Liver (tissue), 9 donors: Measurements from ENCODE around the gene TOX2. TPM values are rescaled to one million over a fixed set of nuclear protein-coding genes. Genes with fewer than 3 reads are reported as not detected.

Experiments
- DNase-seq: peaks from one replicate; pipeline ENCODE4 v3.0.0-alpha.2; 2017; ENCODE audit warnings: low spot score
- H3K27ac ChIP-seq, 2 donors: one replicate each; pipeline ENCODE4 v1.7.0; 2013; ENCODE audit warnings: inconsistent platforms in 2 of 2, low read length in 2 of 2, control low read depth in 1 of 2, low read depth in 1 of 2, mild to moderate bottlenecking in 1 of 2
- H3K27me3 ChIP-seq, 4 donors: one replicate each; pipeline versions ENCODE4 v1.6.1 to v1.7.0; 2013; ENCODE audit warnings: low read length in 3 of 4, inconsistent platforms in 1 of 4, mild to moderate bottlenecking in 1 of 4, moderate library complexity in 1 of 4; ENCODE audit not compliant: control insufficient read depth in 4 of 4, insufficient read depth in 4 of 4
- H3K36me3 ChIP-seq, 4 donors: one replicate each; pipeline versions ENCODE4 v1.6.1 to v1.7.0; 2013; ENCODE audit warnings: low read length in 3 of 4, mild to moderate bottlenecking in 3 of 4, low read depth in 1 of 4, moderate library complexity in 1 of 4; ENCODE audit not compliant: control insufficient read depth in 4 of 4, insufficient read depth in 3 of 4
- H3K4me1 ChIP-seq, 4 donors: one replicate each; pipeline versions ENCODE4 v1.6.1 to v1.7.0; 2013; ENCODE audit warnings: low read length in 3 of 4, mild to moderate bottlenecking in 3 of 4, moderate library complexity in 1 of 4; ENCODE audit not compliant: control insufficient read depth in 4 of 4, insufficient read depth in 4 of 4
- H3K4me3 ChIP-seq, 3 donors: one replicate each; pipeline versions ENCODE4 v1.6.1 to v1.7.0; 2013; ENCODE audit warnings: low read length in 3 of 3, control low read depth in 1 of 3, low read depth in 1 of 3, mild to moderate bottlenecking in 1 of 3
- H3K9ac ChIP-seq, 2 donors: one replicate each; pipeline ENCODE4 v1.7.0; 2013; ENCODE audit warnings: low read length in 2 of 2, mild to moderate bottlenecking in 2 of 2, moderate library complexity in 2 of 2, control low read depth in 1 of 2, low read depth in 1 of 2
- H3K9me3 ChIP-seq, 4 donors: one replicate each; pipeline versions ENCODE4 v1.6.1 to v1.7.0; 2013; ENCODE audit warnings: low read length in 3 of 4; ENCODE audit not compliant: control insufficient read depth in 4 of 4
- CTCF ChIP-seq: fragments of 150-350 bp; IDR thresholded peaks from 2 replicates; pipeline ENCODE4 v1.5.1; 2017; ENCODE audit warnings: improper control_type of control experiment, low read depth, low read length; ENCODE audit not compliant: missing input control
- EGR1 ChIP-seq, 2 donors: IDR thresholded peaks; 2 replicates each; pipeline ENCODE4 v1.6.1; 2016 to 2018; ENCODE audit warnings: antibody characterized with exemption in 2 of 2, low read depth in 2 of 2
- FOXA1 ChIP-seq: IDR thresholded peaks from 2 replicates; pipeline ENCODE4 v1.6.1; 2016; ENCODE audit warnings: antibody characterized with exemption
- FOXA2 ChIP-seq: IDR thresholded peaks from 2 replicates; pipeline ENCODE4 v1.6.1; 2016; ENCODE audit warnings: antibody characterized with exemption
- GABPA ChIP-seq, 2 donors: IDR thresholded peaks in 1 of 2; conservative IDR thresholded peaks in 1 of 2; 2 replicates each; pipeline ENCODE4 v1.6.1; 2016; ENCODE audit warnings: antibody characterized with exemption in 2 of 2, mild to moderate bottlenecking in 1 of 2, moderate library complexity in 1 of 2
- HNF4A ChIP-seq, 2 donors: conservative IDR thresholded peaks; 2 replicates each; pipeline ENCODE4 v1.6.1; 2016; ENCODE audit warnings: antibody characterized with exemption in 2 of 2, mild to moderate bottlenecking in 2 of 2
- HNF4G ChIP-seq: IDR thresholded peaks from 2 replicates; pipeline ENCODE4 v1.6.1; 2016; ENCODE audit warnings: antibody characterized with exemption
- JUND ChIP-seq, 2 donors: IDR thresholded peaks; 2 replicates each; pipeline ENCODE4 v1.6.1; 2016; ENCODE audit warnings: antibody characterized with exemption in 2 of 2
- NR2F2 ChIP-seq: IDR thresholded peaks from 2 replicates; pipeline ENCODE4 v1.6.1; 2016; ENCODE audit warnings: antibody characterized with exemption
- RAD21 ChIP-seq, 2 donors: IDR thresholded peaks; 2 replicates each; pipeline ENCODE4 v1.6.1; 2016; ENCODE audit warnings: antibody characterized with exemption in 2 of 2, mild to moderate bottlenecking in 2 of 2
- REST ChIP-seq: IDR thresholded peaks from 2 replicates; pipeline ENCODE4 v1.6.1; 2016; ENCODE audit warnings: antibody characterized with exemption, mild to moderate bottlenecking
- RXRA ChIP-seq, 2 donors: IDR thresholded peaks; 2 replicates each; pipeline ENCODE4 v1.6.1; 2017 to 2018; ENCODE audit warnings: antibody characterized with exemption in 2 of 2, mild to moderate bottlenecking in 1 of 2
- SP1 ChIP-seq: IDR thresholded peaks from 2 replicates; pipeline ENCODE4 v1.6.1; 2018; ENCODE audit warnings: antibody characterized with exemption, mild to moderate bottlenecking
- TAF1 ChIP-seq: conservative IDR thresholded peaks from 2 replicates; pipeline ENCODE4 v1.6.1; 2016; ENCODE audit warnings: antibody characterized with exemption, mild to moderate bottlenecking
- YY1 ChIP-seq: IDR thresholded peaks from 2 replicates; pipeline ENCODE4 v1.6.1; 2016; ENCODE audit warnings: antibody characterized with exemption, mild to moderate bottlenecking
- ZBTB33 ChIP-seq: IDR thresholded peaks from 2 replicates; pipeline ENCODE4 v1.6.1; 2016; ENCODE audit warnings: antibody characterized with exemption
- WGBS: extraction: QIAGEN DNeasy Blood & Tissue Kit; methylation state at CpG from one replicate; pipeline ENCODE4 v1.1.7; 2013; 5-methylcytosine and 5-hydroxymethylcytosine counted together
- polyA plus RNA-seq, 2 donors: library from polyadenylated mRNA; stranded (reverse) in 1 of 2; unstranded in 1 of 2; fragments of 200-250 nt in 1 of 2; fragments of >200 nt in 1 of 2; fragmentation: Nextera tagmentation in 1 of 2; extraction: Ambion mirVana in 1 of 2; gene quantifications; one replicate each; pipeline versions ENCODE4 v1.2.1 to v1.2.3, GENCODE V29; 2013 to 2015
- total RNA-seq, 2 donors: library from RNA; depleted of rRNA; stranded (reverse); fragments of >200 nt; gene quantifications; one replicate each; pipeline ENCODE4 v1.2.3, GENCODE V29; 2014
- TF ChIP-seq, protein P1 (sequence below): IDR thresholded peaks from 2 replicates; pipeline ENCODE4 v1.6.1; 2016; ENCODE audit warnings: antibody characterized with exemption
- TF ChIP-seq, protein P2 (sequence below): IDR thresholded peaks from 2 replicates; pipeline ENCODE4 v1.6.1; 2016; ENCODE audit warnings: antibody characterized with exemption
- donor health status: healthy.
- donor health status: healthy.
- donor health status: healthy.
- donor health status: healthy.
- donor health status: healthy.

Gene TOX2
- total and polyA plus RNA-seq, 4 donors, result 0.33 to 2.7 (median 1.4) TPM

DNA sequence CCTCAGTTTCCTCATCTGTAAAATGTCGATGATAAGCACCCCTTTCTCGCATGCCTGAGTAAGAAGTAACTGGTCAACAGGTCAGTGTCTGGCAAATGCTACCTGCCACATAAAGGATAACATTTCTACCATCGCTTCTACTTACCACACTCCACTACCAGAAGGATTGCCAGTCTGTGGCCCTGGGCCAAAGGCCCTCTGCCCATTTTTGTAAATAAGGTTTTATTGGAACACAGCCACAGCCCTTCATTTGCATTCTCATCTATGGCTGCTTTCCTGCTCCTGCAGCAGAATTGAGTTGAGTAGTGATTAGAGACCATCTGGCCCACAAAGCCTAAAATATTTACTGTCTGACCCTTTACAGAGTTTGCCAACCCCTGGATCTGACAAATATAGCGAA, 121.8 kb downstream of the TOX2 start:
- H3K9me3 ChIP-seq, result no peaks in the 10 kb centered on the region
- H3K36me3 ChIP-seq, result no peaks in the 10 kb centered on the region
- H3K4me3 ChIP-seq, result no peak overlapping the region
- peaks cover 0 to 6% (median 0%) of the 10 kb centered on the region in 4 donors for H3K27me3 ChIP-seq
- DNase-seq, result no peak
- no peak for TF ChIP-seq TAF1
- no peak for TF ChIP-seq HNF4A (conservative IDR thresholded peaks at IDR 0.05)
- TF ChIP-seq SP1, result no peak
- TF ChIP-seq RAD21 (IDR thresholded peaks at IDR 0.05), result no peak
- no peak for TF ChIP-seq RXRA (IDR thresholded peaks at IDR 0.05)
- TF ChIP-seq ZBTB33, result no peak
- no peak for TF ChIP-seq GABPA (IDR thresholded peaks at IDR 0.05 in 1 of 2, conservative IDR thresholded peaks at IDR 0.05 in 1 of 2)
- TF ChIP-seq YY1, result no peak
- TF ChIP-seq HNF4G, result no peak
- no peak for TF ChIP-seq FOXA2
- TF ChIP-seq EGR1 (IDR thresholded peaks at IDR 0.05; ENCODE audit: low read depth in 2 of 2), result no peak
- TF ChIP-seq NR2F2, result no peak
- no peak for TF ChIP-seq FOXA1
- TF ChIP-seq, protein P1, sequence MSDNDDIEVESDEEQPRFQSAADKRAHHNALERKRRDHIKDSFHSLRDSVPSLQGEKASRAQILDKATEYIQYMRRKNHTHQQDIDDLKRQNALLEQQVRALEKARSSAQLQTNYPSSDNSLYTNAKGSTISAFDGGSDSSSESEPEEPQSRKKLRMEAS, result no peak
- TF ChIP-seq, protein P2, sequence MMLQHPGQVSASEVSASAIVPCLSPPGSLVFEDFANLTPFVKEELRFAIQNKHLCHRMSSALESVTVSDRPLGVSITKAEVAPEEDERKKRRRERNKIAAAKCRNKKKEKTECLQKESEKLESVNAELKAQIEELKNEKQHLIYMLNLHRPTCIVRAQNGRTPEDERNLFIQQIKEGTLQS, result no peak
- TF ChIP-seq JUND (IDR thresholded peaks at IDR 0.05), result no peak
- TF ChIP-seq REST, result no peak
- TF ChIP-seq CTCF, result no peak
- H3K9ac ChIP-seq, result no peak overlapping the region
- 85% methylated on average over 4 of the region's 4 CpGs for WGBS
- H3K27ac ChIP-seq, result no peak overlapping the region
- no peaks in the 10 kb centered on the region for H3K4me1 ChIP-seq
